GM19467 (cell line): Measurements from ENCODE around the gene RRAD.
"Not testable (repeated sequence)": the region's sequence is repeated elsewhere in the genome, so short reads cannot be mapped to it uniquely, and the experiment has no call there.

Source experiments
- ATAC-seq: cut with Tn5 transposase; IDR thresholded peaks from one replicate; pipeline ENCODE4 v1.9.1; 2021; ENCODE audit warnings: mild to moderate bottlenecking, moderate library complexity; ENCODE audit not compliant: unreplicated experiment

Gene RRAD

GRCh38 chr16:66925322-66925840 is at the start of gene RRAD:
TSS of gene RRAD (minus strand) at chr16:66925535. CDS start at chr16:66925179, 356 bp downstream.
- ATAC-seq = no peak

GRCh38 chr16:66974932-66975246 is 49.6 kb upstream of the RRAD start:
- not testable (repeated sequence) for ATAC-seq

GRCh38 chr16:66974156-66974931 is 49.0 kb upstream of the RRAD start:
- not testable (repeated sequence) for ATAC-seq

GRCh38 chr16:66973716-66974115 is 48.4 kb upstream of the RRAD start:
- ATAC-seq = no peak

DNA sequence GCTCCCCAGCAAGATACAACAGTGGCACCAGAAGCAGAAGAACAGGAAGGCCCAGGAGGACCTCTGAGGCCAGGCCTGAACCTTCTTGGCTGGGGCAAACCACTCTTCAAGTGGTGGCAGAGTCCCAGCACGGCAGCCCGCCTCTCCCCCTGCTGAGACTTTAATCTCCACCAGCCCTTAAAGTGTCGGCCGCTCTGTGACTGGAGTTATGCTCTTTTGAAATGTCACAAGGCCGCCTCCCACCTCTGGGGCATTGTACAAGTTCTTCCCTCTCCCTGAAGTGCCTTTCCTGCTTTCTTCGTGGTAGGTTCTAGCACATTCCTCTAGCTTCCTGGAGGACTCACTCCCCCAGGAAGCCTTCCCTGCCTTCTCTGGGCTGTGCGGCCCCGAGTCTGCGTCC is 47.6 kb upstream of the RRAD start:
- ATAC-seq = no peak

- no peak for ATAC-seq
These were observed 45.7 kb upstream of the RRAD start for GRCh38 chr16:66970775-66971720.

- no peak for ATAC-seq
These were observed 43.5 kb upstream of the RRAD start for GRCh38 chr16:66968847-66969246.

DNA sequence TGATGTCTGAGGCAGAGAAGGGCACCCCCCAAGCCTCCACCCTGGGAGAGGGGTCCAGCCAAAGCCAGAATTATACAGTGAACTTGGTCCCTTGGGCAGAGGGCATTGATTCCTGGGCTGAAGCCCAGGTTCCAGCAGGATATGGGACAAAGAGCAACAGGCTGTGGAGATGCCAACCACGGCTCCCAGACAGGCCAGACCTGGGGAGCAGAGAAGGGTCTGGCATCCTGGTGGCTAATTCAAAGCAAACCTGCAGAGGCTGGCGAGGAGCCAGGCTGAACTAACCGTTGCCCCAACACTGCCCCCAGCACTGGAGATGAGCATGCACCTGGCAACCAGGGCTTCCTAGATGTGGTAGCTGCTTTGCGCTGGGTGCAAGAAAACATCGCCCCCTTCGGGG is 38.7 kb upstream of the RRAD start:
- ATAC-seq = no peak

DNA sequence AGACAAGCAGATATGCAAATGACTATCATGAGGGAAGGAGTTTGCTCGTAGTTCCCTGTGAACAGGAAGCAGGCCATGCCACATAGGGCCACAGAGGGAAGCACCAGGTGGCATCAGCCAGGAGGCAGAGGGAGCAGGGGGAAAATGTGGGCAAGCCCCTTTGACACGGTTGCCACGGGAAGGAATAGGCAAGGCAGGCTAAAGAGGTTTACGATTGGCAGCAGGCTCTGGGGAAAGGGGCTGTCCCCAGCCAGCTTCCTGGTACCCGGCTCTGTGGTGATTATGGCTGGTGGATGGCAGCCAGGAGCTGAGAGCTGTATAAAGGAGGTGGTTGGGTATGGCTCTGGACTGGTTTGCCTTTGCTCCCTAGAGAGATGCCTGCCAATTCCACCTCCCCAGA is 36.6 kb upstream of the RRAD start:
- ATAC-seq = no peak

GRCh38 chr16:66961065-66961744 is 35.9 kb upstream of the RRAD start, which contains the start of gene CES3:
TSS of gene CES3 (plus strand) at chr16:66961266. CDS start at chr16:66961308, 42 bp downstream.
- peak; percentile 63 for ATAC-seq

DNA sequence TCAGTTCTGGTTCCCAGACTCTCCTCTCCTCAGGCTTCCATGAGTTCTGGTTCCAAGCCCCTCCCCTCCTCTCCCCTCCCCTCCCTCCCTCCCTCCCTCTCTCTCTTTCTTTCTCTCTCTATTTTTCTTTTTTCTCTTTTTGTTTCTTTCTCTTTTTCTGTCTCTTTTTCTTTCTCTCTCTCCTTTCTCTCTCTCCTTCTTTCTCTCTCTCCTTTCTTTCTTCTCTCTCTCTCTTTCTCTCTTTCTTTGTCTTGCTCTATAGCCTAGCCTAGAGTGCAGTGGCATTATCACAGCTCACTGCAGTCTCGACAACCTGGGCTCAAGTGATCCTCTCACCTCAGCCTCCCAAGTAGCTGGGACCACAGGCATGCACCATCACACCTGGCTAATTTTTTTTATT is 34.9 kb upstream of the RRAD start:
- ATAC-seq = no peak

- no peak for ATAC-seq
These were observed 34.4 kb upstream of the RRAD start for GRCh38 chr16:66959704-66960161.

DNA sequence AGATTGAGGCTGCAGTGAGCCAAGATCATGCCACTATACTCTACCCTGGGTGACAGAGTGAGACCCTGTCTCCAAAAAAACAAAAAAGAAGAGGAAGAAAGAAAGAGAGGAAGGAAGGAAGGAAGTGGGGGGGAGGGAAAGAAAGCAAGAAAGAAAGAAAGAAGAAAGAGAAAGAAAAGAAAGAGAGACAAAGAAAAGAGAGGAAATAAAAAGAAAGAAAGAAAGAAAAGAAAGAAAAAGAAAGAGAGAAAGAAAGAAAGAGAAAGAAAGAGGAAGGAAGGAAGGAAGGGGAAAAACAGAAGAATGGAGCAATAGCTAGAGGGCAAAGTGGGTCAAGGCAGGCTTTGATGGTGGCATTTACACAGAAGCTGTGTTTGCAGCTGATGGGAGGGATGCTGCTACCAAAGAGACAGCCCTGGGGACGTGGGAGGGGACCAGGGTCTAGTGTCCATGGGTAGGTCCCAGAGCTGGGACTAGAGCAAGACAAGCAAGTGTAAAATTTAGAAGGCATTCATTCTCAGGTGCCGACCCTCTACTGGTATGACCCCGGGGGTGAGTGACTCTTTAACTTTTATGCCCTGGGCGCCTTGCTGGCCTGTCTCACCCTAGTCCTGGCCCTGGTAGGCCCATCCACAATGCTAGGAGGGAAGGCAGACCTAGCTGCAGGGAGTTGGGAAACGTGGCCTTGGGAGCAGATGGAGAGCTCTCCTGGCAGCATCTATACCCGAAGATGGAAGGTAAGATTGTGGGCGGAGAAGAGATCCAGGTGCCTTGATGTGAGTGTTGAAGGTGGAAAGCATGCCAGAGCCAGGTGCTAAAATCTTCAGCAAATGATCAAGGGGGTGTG is 33.7 kb upstream of the RRAD start:
- ATAC-seq = no peak

DNA sequence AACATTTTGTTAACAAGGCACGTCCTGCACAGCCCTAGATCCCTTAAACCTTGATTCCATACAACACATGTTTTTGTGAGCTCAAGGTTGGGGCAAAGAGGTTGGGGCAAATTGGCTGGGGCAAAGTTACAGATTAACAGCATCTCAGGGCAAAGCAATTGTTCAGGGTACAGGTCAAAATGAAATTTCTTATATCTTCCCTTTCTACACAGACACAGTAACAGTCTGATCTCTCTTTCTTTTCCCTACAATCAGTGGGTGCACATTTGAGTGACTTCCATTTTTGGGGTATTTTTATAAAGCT is 30.8 kb upstream of the RRAD start:
- ATAC-seq = not testable (repeated sequence)

DNA sequence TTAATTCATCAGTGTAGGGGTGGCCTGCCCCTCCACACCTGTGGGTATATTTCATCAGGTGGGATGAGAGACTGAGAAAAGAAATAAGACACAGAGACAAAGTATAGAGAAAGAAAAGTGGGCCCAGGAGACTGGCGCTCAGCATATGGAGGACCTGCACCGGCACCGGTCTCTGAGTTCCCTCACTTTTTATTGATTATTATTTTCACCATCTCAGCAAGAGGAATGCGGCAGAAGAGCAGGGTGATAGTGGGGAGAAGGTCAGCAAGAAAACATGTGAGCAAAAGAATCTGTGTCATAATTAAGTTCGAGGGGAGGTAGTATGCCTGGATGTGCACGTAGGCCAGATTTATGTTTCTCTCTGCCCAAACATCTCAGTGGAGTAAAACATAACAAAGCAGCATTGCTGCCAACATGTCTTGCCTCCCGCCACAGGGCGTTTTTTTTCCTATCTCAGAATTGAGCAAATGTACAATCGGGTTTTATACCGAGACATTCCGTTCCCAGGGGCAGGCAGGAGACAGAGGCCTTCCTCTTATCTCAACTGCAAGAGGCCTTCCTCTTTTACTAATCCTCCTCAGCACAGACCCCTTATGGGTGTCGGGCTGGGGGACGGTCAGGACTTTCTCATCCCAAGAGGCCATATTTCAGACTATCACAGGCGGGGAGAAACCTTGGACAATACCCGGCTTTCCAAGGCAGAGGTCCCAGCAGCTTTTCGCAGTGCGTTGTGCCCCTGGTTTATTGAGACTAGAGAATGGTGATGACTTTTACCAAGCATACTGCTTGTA is 30.2 kb upstream of the RRAD start:
- not testable (repeated sequence) for ATAC-seq

- ATAC-seq = no peak
These were observed 28.8 kb upstream of the RRAD start for GRCh38 chr16:66954097-66954659.

- ATAC-seq = no peak
These were observed 28.2 kb upstream of the RRAD start for GRCh38 chr16:66953462-66954096.

DNA sequence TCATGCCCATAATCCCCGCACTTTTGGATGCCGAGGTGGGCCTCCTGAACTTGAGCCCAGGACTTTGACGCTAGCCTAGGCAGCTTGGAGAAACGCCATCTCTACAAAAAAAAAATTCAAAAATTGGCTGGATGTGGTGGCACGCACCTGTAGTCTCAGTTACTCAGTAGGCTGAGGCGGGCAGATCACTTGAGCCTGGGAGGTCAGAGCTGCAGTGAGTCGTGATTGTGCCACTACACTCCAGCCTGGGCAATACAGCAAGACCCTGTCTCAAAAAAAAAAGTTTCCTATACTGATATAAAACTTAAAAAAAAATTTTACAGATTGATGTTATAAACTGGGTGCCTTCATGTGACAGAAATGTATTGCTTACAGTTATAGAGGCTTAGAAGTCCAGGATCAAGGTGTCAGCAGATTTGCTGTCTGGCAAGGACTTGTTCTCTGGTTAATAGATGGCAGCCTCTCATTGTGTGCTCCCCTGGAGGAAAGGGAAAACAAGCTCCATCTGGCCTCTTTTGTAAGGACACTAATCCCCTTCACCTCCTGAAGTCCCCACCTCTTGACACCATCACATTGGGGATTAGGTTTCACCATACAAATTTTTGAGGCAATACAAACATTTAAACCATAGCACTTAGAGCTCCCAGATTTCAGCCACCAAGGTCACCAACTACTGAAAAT is 27.2 kb upstream of the RRAD start:
- no peak for ATAC-seq
